Suprapubic skin (tissue), 3 donors: Measurements from ENCODE around the gene ATOH8.

ENCODE experiments used
- CTCF ChIP-seq, 2 donors: fragments of 200-600 bp in 1 of 2; fragments of 450-650 bp in 1 of 2; sonication (generic) in 1 of 2; IDR thresholded peaks; one replicate each; pipeline ENCODE4 v1.5.1; 2016 to 2019; ENCODE audit warnings: antibody characterized with exemption in 2 of 2, mild to moderate bottlenecking in 1 of 2, moderate library complexity in 1 of 2
- EP300 ChIP-seq: sonication (generic); formaldehyde crosslinking; IDR thresholded peaks from one replicate; pipeline ENCODE4 v1.6.1; 2017; ENCODE audit warnings: antibody characterized with exemption
- POLR2A ChIP-seq, 2 donors: fragments of 450-650 bp; IDR thresholded peaks; one replicate each; pipeline ENCODE4 v1.6.1; 2017; ENCODE audit warnings: antibody characterized with exemption in 2 of 2, mild to moderate bottlenecking in 2 of 2, moderate library complexity in 2 of 2

DNA sequence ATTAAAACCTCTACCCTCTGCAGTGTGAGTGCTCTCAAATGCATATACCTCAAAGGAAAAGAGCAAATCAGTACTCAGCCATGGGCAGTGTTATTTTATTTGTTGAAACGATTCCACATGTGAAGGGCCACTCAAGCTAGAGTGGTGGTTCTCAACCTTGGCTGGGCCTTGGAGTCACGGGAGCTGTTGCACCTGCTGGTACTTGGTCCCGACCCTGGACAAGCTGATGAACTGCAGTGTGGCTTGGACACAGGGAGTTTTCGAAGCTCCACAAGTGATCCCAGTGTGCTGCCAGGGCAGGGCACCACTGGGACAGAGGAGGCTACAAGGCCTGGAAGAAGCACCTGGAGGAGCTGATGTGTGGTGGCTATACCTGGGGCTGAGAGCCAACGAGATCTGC, 40.0 kb upstream of the ATOH8 start:
- TF ChIP-seq CTCF (IDR thresholded peaks at IDR 0.05) (no peak), POLR2A (IDR thresholded peaks at IDR 0.05) (no peak), EP300 (no peak)
